B cell (primary cell): Measurements from ENCODE around the gene VPS26B. TPM values are rescaled to one million over a fixed set of nuclear protein-coding genes. Genes with fewer than 3 reads are reported as not detected.

ENCODE experiments used
- ATAC-seq: fragments of 200-7000 bp; cut with Tn5 transposase; one replicate; pipeline ENCODE4 v1.10.0; 2021; ENCODE audit warnings: low read depth, mild to moderate bottlenecking, moderate number of reproducible peaks, moderate library complexity
- CTCF ChIA-PET: fragments of 350-600 bp; sonication (Branson Sonifier 250); formaldehyde crosslinking; loops from one replicate; lab custom pipeline; 2021; ENCODE audit warnings: antibody characterized with exemption, inconsistent platforms; lab: Charles Lee
- POLR2A ChIA-PET: fragments of 350-600 bp; sonication (Branson Sonifier 250); formaldehyde crosslinking; loops from one replicate; lab custom pipeline; 2021; ENCODE audit warnings: antibody characterized with exemption; lab: Charles Lee
- DNase-seq: peaks from one replicate; pipeline ENCODE4 v3.0.0; 2013
- H2AFZ ChIP-seq: 2 replicates; pipeline ENCODE4 v1.6.1; 2012; ENCODE audit warnings: mild to moderate bottlenecking, low read depth, low read length; ENCODE audit not compliant: insufficient read depth, poor library complexity, severe bottlenecking
- H3K27ac ChIP-seq, 2 donors: 1 replicate in 1 of 2; 2 replicates in 1 of 2; pipeline ENCODE4 v1.5.1; 2012 to 2013; ENCODE audit warnings: low read length in 2 of 2, mild to moderate bottlenecking in 2 of 2, moderate library complexity in 1 of 2
- H3K27me3 ChIP-seq, 4 experiments: fragments of 200-600 bp in 1 of 4; sonication (generic) in 1 of 4; replicated peaks in 1 of 4; 1 replicate in 2 of 4; 2 replicates in 2 of 4; pipeline versions ENCODE4 v1.6.1 to v1.7.0; 2013 to 2016; ENCODE audit warnings: low read length in 3 of 4, mild to moderate bottlenecking in 2 of 4, mixed read lengths in 1 of 4, moderate library complexity in 1 of 4; ENCODE audit not compliant: insufficient read depth in 4 of 4, control insufficient read depth in 3 of 4; ENCODE audit errors: control extremely low read depth in 1 of 4
- H3K36me3 ChIP-seq, 2 experiments: replicated peaks in 1 of 2; 1 replicate in 1 of 2; 2 replicates in 1 of 2; pipeline versions ENCODE4 v1.6.1 to v1.7.1; 2013; ENCODE audit warnings: low read length in 1 of 2; ENCODE audit not compliant: insufficient read depth in 2 of 2, control insufficient read depth in 1 of 2; ENCODE audit errors: control extremely low read depth in 1 of 2, extremely low read depth in 1 of 2
- H3K4me1 ChIP-seq, 2 donors: fragments of 200-600 bp in 1 of 2; sonication (generic) in 1 of 2; 1 replicate in 1 of 2; 2 replicates in 1 of 2; pipeline versions ENCODE4 v1.5.1 to v1.6.1; 2013 to 2017; ENCODE audit warnings: low read length in 2 of 2; ENCODE audit not compliant: control insufficient read depth in 2 of 2, insufficient read depth in 2 of 2
- H3K4me2 ChIP-seq: replicated peaks from 2 replicates; pipeline ENCODE3; 2012; ENCODE audit warnings: mild to moderate bottlenecking, low read depth, low read length; ENCODE audit not compliant: poor library complexity, severe bottlenecking
- H3K4me3 ChIP-seq, 5 experiments: fragments of 200-600 bp in 1 of 5; sonication (generic) in 1 of 5; 1 replicate in 3 of 5; 2 replicates in 2 of 5; pipeline versions ENCODE4 v1.5.1 to v1.7.0; 2011 to 2016; ENCODE audit warnings: low read length in 4 of 5, mild to moderate bottlenecking in 4 of 5, low read depth in 2 of 5, control low read depth in 1 of 5, moderate library complexity in 1 of 5; ENCODE audit not compliant: insufficient read depth in 1 of 5; ENCODE audit errors: control extremely low read depth in 1 of 5, extremely low read depth in 1 of 5
- H3K79me2 ChIP-seq: fragments of 200-600 bp; sonication (generic); one replicate; pipeline ENCODE4 v1.6.0; 2016; ENCODE audit warnings: low read length; ENCODE audit not compliant: control insufficient read depth, insufficient read depth
- H3K9ac ChIP-seq: fragments of 200-600 bp; sonication (generic); 2 replicates; pipeline ENCODE4 v1.6.1; 2017; ENCODE audit warnings: mild to moderate bottlenecking, low read length, moderate library complexity
- H3K9me3 ChIP-seq, 3 donors: one replicate each; pipeline versions ENCODE4 v1.6.1 to v1.7.1; 2013; ENCODE audit warnings: low read length in 2 of 3; ENCODE audit not compliant: control insufficient read depth in 2 of 3, insufficient read depth in 1 of 3; ENCODE audit errors: control extremely low read depth in 1 of 3
- H4K20me1 ChIP-seq: 2 replicates; pipeline ENCODE4 v1.6.0; 2012; ENCODE audit warnings: mild to moderate bottlenecking, low read length; ENCODE audit not compliant: insufficient read depth, control insufficient read depth, poor library complexity, severe bottlenecking
- H3K27ac Mint-ChIP-seq: one replicate; pipeline ENCODE4 v1.8.0; 2021; ENCODE audit warnings: mixed read lengths
- H3K27me3 Mint-ChIP-seq: one replicate; pipeline ENCODE4 v1.8.0; 2021; ENCODE audit warnings: mixed read lengths
- H3K4me1 Mint-ChIP-seq: one replicate; pipeline ENCODE4 v1.8.0; 2021; ENCODE audit warnings: mixed read lengths
- H3K4me3 Mint-ChIP-seq: one replicate; pipeline ENCODE4 v1.8.0; 2021; ENCODE audit warnings: mixed read lengths
- H3K9me3 Mint-ChIP-seq: one replicate; pipeline ENCODE4 v1.8.0; 2022; ENCODE audit warnings: mixed read lengths; ENCODE audit not compliant: insufficient read depth
- CTCF ChIP-seq: fragments of 200-600 bp; IDR thresholded peaks from one replicate; pipeline ENCODE4 v1.8.0; 2022; ENCODE audit warnings: antibody characterized with exemption, mild to moderate bottlenecking
- EZH2 ChIP-seq: IDR thresholded peaks from 2 replicates; pipeline ENCODE4 v1.6.1; 2012; ENCODE audit warnings: borderline replicate concordance, low read depth, mild to moderate bottlenecking, moderate library complexity, low read length; ENCODE audit not compliant: insufficient read depth, poor library complexity, severe bottlenecking
- WGBS: methylation state at CpG from one replicate; pipeline ENCODE4 v1.1.5; 2013; ENCODE audit warnings: missing lambda C conversion rate; ENCODE audit not compliant: insufficient coverage; 5-methylcytosine and 5-hydroxymethylcytosine counted together
- intact Hi-C: fragments of 100-400 bp; cut with micrococcal nuclease; formaldehyde crosslinking; loops from one replicate; pipeline ENCODE4 v1.10.0; 2022
- polyA plus RNA-seq: library from polyadenylated mRNA; depleted of rRNA; stranded (reverse); fragments of >200 nt; gene quantifications from 2 replicates; pipeline ENCODE4 v1.2.3, GENCODE V29; 2012
- total RNA-seq, 2 donors: library from RNA; stranded (reverse); fragments of 120-200 nt in 1 of 2; gene quantifications; 1 replicate in 1 of 2; 2 replicates in 1 of 2; pipeline versions ENCODE4 v1.2.3 to v1.2.4, GENCODE V29; 2013 to 2022

The VPS26B gene
- total and polyA plus RNA-seq, 2 donors (not counting 1 experiment from before 2014, with no cell fraction given): 14.7 to 38.5 TPM

DNA sequence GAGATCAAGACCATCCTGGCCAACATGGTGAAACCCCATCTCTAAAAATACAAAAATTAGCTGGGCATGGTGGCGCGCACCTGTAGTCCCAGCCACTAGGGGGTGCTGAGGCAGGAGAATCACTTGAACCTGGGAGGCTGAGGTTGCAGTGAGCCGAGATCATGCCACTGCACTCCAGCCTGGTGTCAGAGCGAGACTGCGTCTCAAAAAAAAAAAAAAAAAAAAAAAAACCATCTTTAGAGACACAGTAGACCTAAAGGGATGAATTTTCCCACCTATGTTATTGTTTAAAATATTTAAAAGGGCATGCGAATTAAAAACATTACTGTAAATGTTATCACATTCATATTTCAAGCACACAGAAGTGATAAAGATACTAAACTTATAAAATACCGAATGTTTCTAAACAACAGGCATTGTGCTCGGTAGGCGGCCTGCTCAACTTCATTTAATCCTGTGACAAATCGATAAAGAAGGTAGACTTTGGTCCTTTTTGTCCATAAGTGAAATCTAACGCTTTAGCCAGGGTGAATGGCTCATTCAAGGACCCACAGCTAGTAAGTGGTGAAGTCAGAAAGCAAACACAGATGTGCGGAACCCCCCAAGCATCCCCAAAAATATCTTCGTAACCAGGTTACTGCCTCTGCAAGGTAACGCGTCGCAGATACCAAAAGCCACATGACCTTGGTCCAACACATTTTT lies 16.8 kb upstream of the VPS26B start:
- DNase-seq: peak; percentile 60
- H2AFZ ChIP-seq: no peak overlapping the region
- H3K27ac Mint-ChIP-seq: no peak overlapping the region
- no peaks in the 10 kb centered on the region for H3K27me3 Mint-ChIP-seq
- no peaks in the 10 kb centered on the region for H3K9me3 ChIP-seq
- H3K4me3 Mint-ChIP-seq: no peak overlapping the region
- intact Hi-C loops: loop anchor here (2.0 kb wide), 2 partner anchors 17 to 45 kb away; partner anchors contain the start of genes ACAD8, THYN1 and VPS26B
- 95% methylated on average over 6 of the region's 16 CpGs for WGBS
- no peak for ATAC-seq
- H3K36me3 ChIP-seq: peaks cover 5 to 41% of the 10 kb centered on the region in 2 experiments
- TF ChIP-seq CTCF (peak; percentile 94), EZH2 (no peak)
- H4K20me1 ChIP-seq: no peaks in the 10 kb centered on the region
- no peaks in the 10 kb centered on the region for H3K9me3 Mint-ChIP-seq
- POLR2A ChIA-PET: interaction anchor here (0.8 kb wide), 1 partner anchor 16 kb away, joined by 9 read pairs; the partner anchor contains the start of genes NCAPD3 and VPS26B
- H3K27me3 ChIP-seq: no peaks in the 10 kb centered on the region
- H3K4me2 ChIP-seq: no peak overlapping the region
- H3K9ac ChIP-seq: no peak overlapping the region
- H3K4me1 Mint-ChIP-seq: no peaks in the 10 kb centered on the region
- no peak overlapping the region for H3K4me3 ChIP-seq
- CTCF ChIA-PET: interaction anchor here (0.5 to 7.9 kb wide), 25 partner anchors 10 to 810 kb away, joined by 3 to 131 read pairs (median 5); partner anchors contain the start of genes GLB1L3, NCAPD3 and VPS26B
- H3K27ac ChIP-seq: no peak overlapping the region
- H3K4me1 ChIP-seq: no peaks in the 10 kb centered on the region
- peaks cover 10% of the 10 kb centered on the region for H3K79me2 ChIP-seq

GRCh38 chr11:134215836-134216235 lies 8.6 kb upstream of the VPS26B start:
- Histone ChIP-seq H3K36me3 (peaks cover 6 to 16% of the 10 kb centered on the region in 2 experiments), H4K20me1 (no peaks in the 10 kb centered on the region), H3K9ac (no peak overlapping the region), H3K27me3 (no peaks in the 10 kb centered on the region), H3K9me3 (no peaks in the 10 kb centered on the region), H2AFZ (no peak overlapping the region), H3K27ac (no peak overlapping the region), H3K4me3 (no peak overlapping the region), H3K4me1 (no peaks in the 10 kb centered on the region), H3K79me2 (peaks cover 15% of the 10 kb centered on the region), H3K4me2 (no peak overlapping the region)
- ChIA-PET CTCF (no interaction called here), POLR2A (no interaction called here)
- intact Hi-C loops: no loop called here
- no peak for TF ChIP-seq CTCF
- no peak for TF ChIP-seq EZH2
- DNase-seq (no peak), ATAC-seq (no peak)
- Mint-ChIP-seq H3K9me3 (no peaks in the 10 kb centered on the region), H3K4me3 (no peak overlapping the region), H3K27me3 (no peaks in the 10 kb centered on the region), H3K4me1 (no peaks in the 10 kb centered on the region), H3K27ac (no peak overlapping the region)
- 96% methylated on average over 4 of the region's 7 CpGs for WGBS
